Lower lobe of right lung (tissue), 2 donors: ENCODE data around the gene SLC30A3. TPM values are rescaled to one million over a fixed set of nuclear protein-coding genes. Genes with fewer than 3 reads are reported as not detected.

ENCODE experiments used
- ATAC-seq, 2 donors: fragments of 200-7000 bp; cut with Tn5 transposase; one replicate each; pipeline ENCODE4 v1.9.1; 2020 to 2022; ENCODE audit warnings: mild to moderate bottlenecking in 2 of 2, moderate library complexity in 2 of 2
- DNase-seq: peaks from one replicate; pipeline ENCODE4 v3.0.0-alpha.2; 2020
- H3K27ac ChIP-seq: fragments of 200-600 bp; one replicate; pipeline ENCODE4 v1.8.0; 2022
- H3K27me3 ChIP-seq: fragments of 200-600 bp; one replicate; pipeline ENCODE4 v1.8.0; 2022; ENCODE audit warnings: low read depth
- H3K36me3 ChIP-seq: fragments of 200-600 bp; one replicate; pipeline ENCODE4 v1.8.0; 2022; ENCODE audit warnings: mild to moderate bottlenecking
- H3K4me1 ChIP-seq: fragments of 200-600 bp; one replicate; pipeline ENCODE4 v1.8.0; 2022
- H3K4me3 ChIP-seq: fragments of 200-600 bp; one replicate; pipeline ENCODE4 v1.8.0; 2022; ENCODE audit warnings: mild to moderate bottlenecking
- H3K9me3 ChIP-seq: fragments of 200-600 bp; one replicate; pipeline ENCODE4 v1.8.0; 2022
- intact Hi-C: fragments of 100-400 bp; cut with DNase I; formaldehyde crosslinking; loops from one replicate; pipeline ENCODE4 v1.11.0; 2022
- long read RNA-seq: library from polyadenylated mRNA; unstranded; transcript quantifications from one replicate; pipeline ENCODE4 v2.0.0, GENCODE V29; 2021
- total RNA-seq: library from RNA; stranded (reverse); fragmentation: NEBNext Ultra II Directional; extraction: Animal tissue kit (Norgen Biotek cat#: 25700); gene quantifications from one replicate; pipeline ENCODE4 v1.2.1, GENCODE V29; 2021
- TF ChIP-seq, protein P1 (sequence below): fragments of 200-600 bp; IDR thresholded peaks from one replicate; pipeline ENCODE4 v1.8.0; 2022; ENCODE audit warnings: antibody characterized with exemption, mild to moderate bottlenecking
- donor health status: DM: no; HTN: yes; CAD: no; lungs with severe emphysema.

Gene SLC30A3
- 0.80 TPM for total RNA-seq
- long read RNA-seq, partial matches to known transcripts: 0 of 1 reads
- long read RNA-seq, other reads (novel, unspliced or antisense): 1 of 1 reads

DNA sequence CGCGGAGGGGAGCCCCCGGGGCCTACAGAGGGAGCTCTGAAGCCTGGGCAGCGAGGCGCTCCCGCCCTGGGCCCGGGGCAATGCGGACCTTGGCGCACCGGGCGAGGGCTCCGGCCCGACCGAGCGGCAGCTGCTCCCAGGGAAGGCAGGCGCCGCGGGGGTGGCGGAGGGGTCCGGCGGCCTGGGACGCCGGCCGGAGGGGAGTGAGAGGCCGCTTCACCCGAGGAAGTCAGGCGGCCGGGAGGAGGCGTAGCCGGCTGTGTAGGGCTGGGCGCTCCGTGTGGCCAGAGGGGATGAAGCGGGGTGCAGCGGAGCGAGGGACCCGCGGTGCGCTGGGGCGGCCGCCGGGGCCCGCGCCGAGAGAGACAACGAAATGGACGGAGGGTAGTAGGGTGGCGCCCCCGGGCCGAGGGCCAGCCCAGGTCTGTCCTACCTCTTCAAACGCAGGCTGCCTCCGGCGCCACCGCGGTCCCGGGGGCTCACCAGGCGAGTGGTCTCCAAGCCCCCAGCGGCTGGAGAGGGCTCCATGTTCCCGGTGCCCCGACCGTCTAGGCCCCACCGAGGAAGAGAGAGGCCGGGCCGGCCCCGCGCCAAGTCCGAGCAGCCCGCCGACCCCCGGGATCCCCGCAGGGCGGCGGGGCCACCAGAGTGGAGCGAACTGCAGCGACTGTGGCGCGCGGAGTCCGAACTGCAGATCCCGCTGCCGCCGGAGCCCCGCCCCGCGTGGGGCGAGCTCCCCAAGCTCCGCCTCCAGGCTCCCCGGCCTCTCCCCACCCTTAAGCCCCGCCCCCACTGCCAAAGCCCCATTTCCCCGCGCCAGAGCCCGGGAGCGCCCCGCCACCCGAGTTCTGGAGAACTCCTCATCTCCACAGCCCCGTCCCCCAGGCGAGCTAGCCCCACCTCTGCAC lies at the start of gene SLC30A3:
Gene SLC30A3 (minus strand): TSS at position 669 of the 908 bp plus-strand sequence. CDS start 141 bp downstream, at position 528.
- no peaks in the 10 kb centered on the region for H3K36me3 ChIP-seq
- H3K4me3 ChIP-seq: peak within 1 kb of the TSS; percentile 58
- peaks cover 90% of the 10 kb centered on the region for H3K27me3 ChIP-seq
- no peak within 1 kb of the TSS for H3K27ac ChIP-seq
- TF ChIP-seq, protein P1, sequence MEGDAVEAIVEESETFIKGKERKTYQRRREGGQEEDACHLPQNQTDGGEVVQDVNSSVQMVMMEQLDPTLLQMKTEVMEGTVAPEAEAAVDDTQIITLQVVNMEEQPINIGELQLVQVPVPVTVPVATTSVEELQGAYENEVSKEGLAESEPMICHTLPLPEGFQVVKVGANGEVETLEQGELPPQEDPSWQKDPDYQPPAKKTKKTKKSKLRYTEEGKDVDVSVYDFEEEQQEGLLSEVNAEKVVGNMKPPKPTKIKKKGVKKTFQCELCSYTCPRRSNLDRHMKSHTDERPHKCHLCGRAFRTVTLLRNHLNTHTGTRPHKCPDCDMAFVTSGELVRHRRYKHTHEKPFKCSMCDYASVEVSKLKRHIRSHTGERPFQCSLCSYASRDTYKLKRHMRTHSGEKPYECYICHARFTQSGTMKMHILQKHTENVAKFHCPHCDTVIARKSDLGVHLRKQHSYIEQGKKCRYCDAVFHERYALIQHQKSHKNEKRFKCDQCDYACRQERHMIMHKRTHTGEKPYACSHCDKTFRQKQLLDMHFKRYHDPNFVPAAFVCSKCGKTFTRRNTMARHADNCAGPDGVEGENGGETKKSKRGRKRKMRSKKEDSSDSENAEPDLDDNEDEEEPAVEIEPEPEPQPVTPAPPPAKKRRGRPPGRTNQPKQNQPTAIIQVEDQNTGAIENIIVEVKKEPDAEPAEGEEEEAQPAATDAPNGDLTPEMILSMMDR: no peak
- H3K4me1 ChIP-seq: peaks cover 32% of the 10 kb centered on the region
- DNase-seq (peak; percentile 74), ATAC-seq (peak; percentile 80 to 88)
- intact Hi-C loops: no loop called here
- H3K9me3 ChIP-seq: no peaks in the 10 kb centered on the region

GRCh38 chr2:27312152-27312551 lies 49.3 kb upstream of the SLC30A3 start:
- ATAC-seq: no peak
- intact Hi-C loops: no loop called here
- peak; percentile 3 for DNase-seq
- no peak overlapping the region for H3K4me3 ChIP-seq
- peaks cover 8% of the 10 kb centered on the region for H3K4me1 ChIP-seq
- H3K27me3 ChIP-seq: peaks cover 19% of the 10 kb centered on the region
- H3K9me3 ChIP-seq: no peaks in the 10 kb centered on the region
- no peak overlapping the region for H3K27ac ChIP-seq
- TF ChIP-seq, protein P1: no peak
- peaks cover 33% of the 10 kb centered on the region for H3K36me3 ChIP-seq

- Histone ChIP-seq H3K36me3 (peaks cover 23% of the 10 kb centered on the region), H3K27me3 (peaks cover 41% of the 10 kb centered on the region), H3K4me1 (peaks cover 14% of the 10 kb centered on the region), H3K9me3 (no peaks in the 10 kb centered on the region), H3K27ac (no peak overlapping the region), H3K4me3 (no peak overlapping the region)
- ATAC-seq (no peak), DNase-seq (no peak)
- intact Hi-C loops: no loop called here
- TF ChIP-seq, protein P1: no peak
These were observed 46.8 kb upstream of the SLC30A3 start for GRCh38 chr2:27309651-27310050.

- TF ChIP-seq, protein P1: no peak
- peaks cover 14% of the 10 kb centered on the region for H3K4me1 ChIP-seq
- H3K9me3 ChIP-seq: no peaks in the 10 kb centered on the region
- H3K36me3 ChIP-seq: peaks cover 23% of the 10 kb centered on the region
- H3K27me3 ChIP-seq: peaks cover 42% of the 10 kb centered on the region
- H3K27ac ChIP-seq: no peak within 1 kb of the TSS
- ATAC-seq: peak; percentile 20 to 37
- DNase-seq: peak; percentile 51
- intact Hi-C loops: no loop called here
- no peak within 1 kb of the TSS for H3K4me3 ChIP-seq
These were observed 45.6 kb upstream of the SLC30A3 start, which contains the start of gene UCN for GRCh38 chr2:27308359-27308881. UCN (minus strand) TSS chr2:27308445; CDS start chr2:27307895, 550 bp downstream.

GRCh38 chr2:27307545-27308358 lies 44.9 kb upstream of the SLC30A3 start:
- Histone ChIP-seq H3K27me3 (peaks cover 42% of the 10 kb centered on the region), H3K4me3 (no peak overlapping the region), H3K9me3 (no peaks in the 10 kb centered on the region), H3K36me3 (peaks cover 23% of the 10 kb centered on the region), H3K27ac (no peak overlapping the region), H3K4me1 (peaks cover 19% of the 10 kb centered on the region)
- ATAC-seq (peak; percentile 4 to 5), DNase-seq (no peak)
- intact Hi-C loops: no loop called here
- TF ChIP-seq, protein P1: no peak
